Vagina (tissue), 2 donors: ENCODE data around the gene RNU7-1.

Experiments used
- POLR2A ChIP-seq, 2 donors: fragments of 450-650 bp; IDR thresholded peaks; one replicate each; pipeline ENCODE4 v1.6.1; 2017; ENCODE audit warnings: antibody characterized with exemption in 2 of 2, mild to moderate bottlenecking in 2 of 2, moderate library complexity in 2 of 2
- POLR2AphosphoS5 ChIP-seq, 2 donors: sonication (generic); formaldehyde crosslinking; IDR thresholded peaks; one replicate each; pipeline ENCODE4 v1.9.0; 2017; ENCODE audit warnings: antibody characterized with exemption in 2 of 2, mild to moderate bottlenecking in 2 of 2, low read depth in 1 of 2; ENCODE audit not compliant: insufficient read depth in 1 of 2
- TF ChIP-seq, protein P1 (sequence below), 3 experiments: fragments of 450-650 bp in 2 of 3; fragments of 200-600 bp in 1 of 3; sonication (generic) in 1 of 3; IDR thresholded peaks; one replicate each; pipeline ENCODE4 v1.5.1; 2017 to 2019; ENCODE audit warnings: antibody characterized with exemption in 3 of 3, mild to moderate bottlenecking in 2 of 3, moderate library complexity in 2 of 3

- TF ChIP-seq POLR2A (IDR thresholded peaks at IDR 0.05): no peak
- TF ChIP-seq, protein P1, sequence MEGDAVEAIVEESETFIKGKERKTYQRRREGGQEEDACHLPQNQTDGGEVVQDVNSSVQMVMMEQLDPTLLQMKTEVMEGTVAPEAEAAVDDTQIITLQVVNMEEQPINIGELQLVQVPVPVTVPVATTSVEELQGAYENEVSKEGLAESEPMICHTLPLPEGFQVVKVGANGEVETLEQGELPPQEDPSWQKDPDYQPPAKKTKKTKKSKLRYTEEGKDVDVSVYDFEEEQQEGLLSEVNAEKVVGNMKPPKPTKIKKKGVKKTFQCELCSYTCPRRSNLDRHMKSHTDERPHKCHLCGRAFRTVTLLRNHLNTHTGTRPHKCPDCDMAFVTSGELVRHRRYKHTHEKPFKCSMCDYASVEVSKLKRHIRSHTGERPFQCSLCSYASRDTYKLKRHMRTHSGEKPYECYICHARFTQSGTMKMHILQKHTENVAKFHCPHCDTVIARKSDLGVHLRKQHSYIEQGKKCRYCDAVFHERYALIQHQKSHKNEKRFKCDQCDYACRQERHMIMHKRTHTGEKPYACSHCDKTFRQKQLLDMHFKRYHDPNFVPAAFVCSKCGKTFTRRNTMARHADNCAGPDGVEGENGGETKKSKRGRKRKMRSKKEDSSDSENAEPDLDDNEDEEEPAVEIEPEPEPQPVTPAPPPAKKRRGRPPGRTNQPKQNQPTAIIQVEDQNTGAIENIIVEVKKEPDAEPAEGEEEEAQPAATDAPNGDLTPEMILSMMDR (IDR thresholded peaks at IDR 0.05): no peak
- TF ChIP-seq POLR2AphosphoS5 (IDR thresholded peaks at IDR 0.05; ENCODE audit: insufficient read depth in 1 of 2, low read depth in 1 of 2): no peak
These were observed 35.8 kb downstream of the RNU7-1 start for GRCh38 chr12:6979453-6979852.
